ENCODE results near the gene UBQLN4.

GRCh38 chr1:156098784-156099183 is 45.2 kb upstream of the UBQLN4 start:
- TF ChIP-seq CTCF (IDR thresholded peaks at IDR 0.05; ENCODE audit: borderline replicate concordance, extremely low read depth, low read length, poor library complexity, severe bottlenecking): no peak
- TF ChIP-seq EZH2 (IDR thresholded peaks at IDR 0.05; ENCODE audit: borderline replicate concordance, low read depth, low read length, severe bottlenecking): no peak

All from DND-41 (cell line).